AG09309 (cell line): ENCODE results near the gene LGALS3.
A peak's percentile ranks its signal among the peaks of the same experiment; 100 is the strongest.

Source experiments
- DNase-seq: peaks from one replicate; pipeline ENCODE4 v3.0.0-alpha.2; 2010; ENCODE audit warnings: low read depth
- H3K4me3 ChIP-seq: 2 replicates; pipeline ENCODE4 v1.5.1; 2011; ENCODE audit warnings: mild to moderate bottlenecking, low read depth, low read length, moderate library complexity; ENCODE audit not compliant: control insufficient read depth
- CTCF ChIP-seq: IDR thresholded peaks from 2 replicates; pipeline ENCODE4 v1.5.1; 2011; ENCODE audit warnings: mild to moderate bottlenecking, low read depth, low read length, inconsistent platforms; ENCODE audit not compliant: insufficient read depth, control insufficient read depth; ENCODE audit errors: missing control alignments

LGALS3 gene

GRCh38 chr14:55192054-55192621 is 63.1 kb downstream of the LGALS3 start:
- no peak for DNase-seq
- peak overlapping the region; percentile 87 for H3K4me3 ChIP-seq
- no peak for TF ChIP-seq CTCF

- DNase-seq = no peak
- H3K4me3 ChIP-seq = no peak overlapping the region
- TF ChIP-seq CTCF = no peak
These were observed 65.8 kb downstream of the LGALS3 start for GRCh38 chr14:55194656-55195355.
